Fibroblast of skin of left quadriceps (primary cell): ENCODE measurements around the gene ATL2.
"Not testable (repeated sequence)": the region's sequence is repeated elsewhere in the genome, so short reads cannot be mapped to it uniquely, and the experiment has no call there.

Experiments used
- DNase-seq, 2 experiments: peaks; one replicate each; pipeline ENCODE4 v3.0.0-alpha.2; 2013; ENCODE audit warnings: low read depth in 2 of 2

The ATL2 gene

GRCh38 chr2:38327580-38327979, 49.5 kb downstream of the ATL2 start:
- no peak for DNase-seq

- no peak for DNase-seq
These were observed 53.5 kb downstream of the ATL2 start for GRCh38 chr2:38323623-38324022.

- no peak for DNase-seq
These were observed 54.7 kb downstream of the ATL2 start for GRCh38 chr2:38322224-38322914.

GRCh38 chr2:38319240-38319639, 57.8 kb downstream of the ATL2 start:
- DNase-seq, result not testable (repeated sequence)

DNA sequence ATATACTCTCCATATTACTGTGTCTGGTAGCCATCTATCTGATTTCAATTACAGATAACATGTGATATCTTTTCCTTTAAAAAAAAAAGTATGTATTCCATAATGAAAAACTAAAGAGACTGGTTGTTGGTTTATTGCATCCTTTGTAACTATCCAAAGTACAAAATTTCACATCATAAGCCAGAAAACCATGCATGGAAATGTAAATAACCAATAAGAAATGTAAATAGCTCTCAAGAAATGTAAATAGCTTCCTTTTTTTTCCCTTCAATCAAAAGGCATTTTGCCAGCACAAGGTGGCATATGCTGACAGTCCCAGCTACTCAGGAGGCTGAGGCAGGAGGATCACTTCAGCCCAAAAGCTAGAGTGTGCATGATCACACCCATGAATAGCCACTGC, 59.3 kb downstream of the ATL2 start:
- DNase-seq, result no peak

GRCh38 chr2:38315707-38316333, 61.3 kb downstream of the ATL2 start:
- peak; percentile 39 to 46 for DNase-seq

DNA sequence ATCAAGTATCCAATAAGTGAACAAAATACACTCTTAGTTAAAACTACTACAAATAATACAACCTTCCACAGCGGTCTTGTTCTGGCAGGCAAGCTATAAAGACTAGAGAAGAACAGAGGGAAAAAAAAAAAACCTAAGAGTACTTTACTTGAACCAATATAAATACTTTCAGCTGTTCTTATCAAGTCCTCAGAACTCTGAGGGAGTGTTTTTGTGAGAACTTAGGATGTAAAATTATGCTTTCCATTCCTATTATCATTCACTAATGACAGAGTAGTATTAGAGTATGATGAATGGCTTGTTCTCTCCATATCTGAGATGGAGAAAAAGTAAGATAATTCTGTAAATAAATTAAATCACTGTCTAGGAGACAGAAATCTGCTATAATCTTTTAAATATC, 68.3 kb downstream of the ATL2 start:
- DNase-seq, result no peak

- no peak for DNase-seq
These were observed 74.9 kb downstream of the ATL2 start for GRCh38 chr2:38301969-38302702.

- DNase-seq, result no peak
These were observed 75.6 kb downstream of the ATL2 start for GRCh38 chr2:38301340-38301968.

GRCh38 chr2:38298539-38298938, 78.5 kb downstream of the ATL2 start:
- no peak for DNase-seq

GRCh38 chr2:38296197-38296780, 80.8 kb downstream of the ATL2 start:
- no peak for DNase-seq

- no peak for DNase-seq
These were observed 82.5 kb downstream of the ATL2 start for GRCh38 chr2:38294597-38294996.

DNA sequence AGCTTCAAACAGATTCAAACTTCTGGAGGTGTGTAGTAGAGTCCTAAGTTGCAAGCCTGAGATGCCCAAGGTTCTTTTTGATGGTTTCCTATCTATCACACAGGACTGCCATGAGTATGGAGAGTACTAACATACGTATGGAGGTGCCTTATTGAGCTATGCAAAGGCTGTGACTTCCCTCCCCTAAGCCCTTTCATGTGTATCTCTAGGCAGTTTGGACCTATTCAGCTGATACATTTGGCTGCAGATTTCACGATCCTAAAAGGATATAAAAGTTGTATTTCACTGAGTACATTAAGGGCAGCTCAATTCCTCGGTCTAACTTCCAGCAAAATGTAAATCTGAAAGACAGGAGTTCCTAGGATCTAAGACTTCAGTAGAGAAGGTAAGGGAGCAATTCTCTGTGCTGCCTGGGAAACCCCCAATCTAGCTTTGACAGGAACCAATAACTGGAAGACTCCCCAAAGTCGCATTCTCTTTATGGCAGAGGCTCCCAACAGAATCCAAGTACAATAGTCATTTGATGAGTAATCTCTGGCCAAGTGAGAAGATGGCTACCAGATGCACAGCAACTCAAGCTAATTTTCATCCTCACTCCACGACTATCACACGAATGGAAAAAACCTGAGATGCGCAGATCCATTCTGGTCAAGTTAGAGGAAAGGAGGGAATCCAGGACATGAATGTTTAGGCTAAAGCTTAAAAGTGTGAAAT, 83.8 kb downstream of the ATL2 start:
- DNase-seq, result peak in 1 of 2 experiments; percentile 7

DNA sequence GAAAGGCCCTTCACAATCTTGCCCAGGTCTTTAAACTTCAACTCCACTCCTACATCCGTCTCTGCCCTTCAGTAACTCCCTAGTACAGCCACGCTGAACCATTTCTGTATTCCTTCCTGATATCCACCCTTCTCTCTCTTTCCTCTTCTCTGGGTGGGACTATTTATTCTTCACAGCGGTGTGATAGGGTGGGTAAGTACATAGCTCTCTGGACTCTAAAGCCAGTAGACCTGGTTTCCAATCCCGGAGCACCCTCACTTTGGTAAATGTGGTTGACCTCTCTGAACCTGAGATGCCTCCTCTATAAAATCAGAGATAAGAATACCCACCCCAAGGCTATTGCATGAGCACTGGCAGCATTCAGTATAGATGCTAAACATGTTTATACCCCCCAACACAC, 86.7 kb downstream of the ATL2 start:
- DNase-seq, result no peak

GRCh38 chr2:38284971-38285370, 92.1 kb downstream of the ATL2 start:
- DNase-seq, result no peak

- no peak for DNase-seq
These were observed 95.9 kb downstream of the ATL2 start for GRCh38 chr2:38281095-38281742.

GRCh38 chr2:38279201-38279600, 97.9 kb downstream of the ATL2 start:
- no peak for DNase-seq

DNA sequence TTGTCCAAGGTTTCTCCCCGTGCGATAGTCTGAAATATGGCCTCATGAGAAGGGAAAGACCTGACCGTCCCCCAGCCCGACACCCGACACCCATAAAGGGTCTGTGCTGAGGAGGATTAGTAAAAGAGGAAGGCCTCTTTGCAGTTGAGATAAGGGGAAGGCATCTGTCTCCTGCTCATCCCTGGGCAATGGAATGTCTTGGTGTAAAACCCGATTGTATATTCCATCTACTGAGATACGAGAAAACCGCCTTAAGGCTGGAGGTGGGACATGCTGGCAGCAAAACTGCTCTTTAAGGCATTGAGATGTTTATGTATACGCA, 99.0 kb downstream of the ATL2 start:
- not testable (repeated sequence) for DNase-seq

DNA sequence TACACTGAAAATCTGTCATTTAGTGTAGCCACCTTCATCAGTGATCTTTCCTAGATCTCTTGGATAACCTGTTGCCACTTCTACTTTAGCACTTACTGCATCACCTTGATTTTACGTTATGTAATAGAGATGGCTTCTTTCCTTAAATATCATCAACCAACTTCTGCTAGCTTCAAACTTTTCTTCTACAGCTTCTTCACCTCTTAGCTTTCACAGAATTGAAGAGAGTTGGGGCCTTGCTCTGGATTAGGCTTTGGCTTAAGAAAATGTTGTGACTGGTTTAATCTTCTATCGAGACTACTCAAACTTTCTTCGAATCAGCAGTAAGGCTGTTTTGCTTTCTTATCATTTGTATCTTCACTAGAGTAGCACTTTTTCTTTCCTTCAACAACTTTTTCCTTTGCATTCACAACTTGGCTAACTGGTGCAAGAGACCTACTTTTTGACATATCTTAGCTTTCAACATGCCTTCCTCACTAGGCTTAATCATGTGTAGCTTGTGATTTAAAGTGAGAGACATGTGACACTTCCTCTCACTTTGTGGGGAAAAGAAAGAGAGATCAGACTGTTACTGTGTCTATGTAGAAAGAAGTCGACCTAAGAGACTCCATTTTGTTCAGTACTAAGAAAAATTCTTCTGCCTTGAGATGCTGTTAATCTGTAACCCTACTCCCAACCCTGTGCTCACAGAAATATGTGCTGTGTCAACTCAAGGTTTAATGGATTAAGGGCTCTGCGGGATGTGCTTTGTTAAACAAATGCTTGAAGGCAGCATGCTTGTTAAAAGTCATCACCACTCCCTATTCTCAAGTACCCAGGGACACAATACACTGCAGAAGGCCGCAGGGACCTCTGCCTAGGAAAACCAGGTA, 99.6 kb downstream of the ATL2 start:
- DNase-seq, result peak in 1 of 2 experiments; percentile 4
